NCI-H82 (cell line): ENCODE measurements around the gene CSAD.

Source experiments
- DNase-seq: peaks from one replicate; lab custom pipeline; 2025; lab: John Stamatoyannopoulos, UW

Gene CSAD

GRCh38 chr12:53198486-53199110 is 17.9 kb upstream of the CSAD start:
- DNase-seq: no peak

GRCh38 chr12:53197011-53197640 is 16.4 kb upstream of the CSAD start:
- DNase-seq: no peak

- DNase-seq: no peak
Observed at GRCh38 chr12:53196486-53196885, 15.8 kb upstream of the CSAD start.

GRCh38 chr12:53195516-53196420 is 15.0 kb upstream of the CSAD start:
- no peak for DNase-seq

GRCh38 chr12:53194973-53195372 is 14.2 kb upstream of the CSAD start:
- DNase-seq: no peak

- no peak for DNase-seq
Observed at GRCh38 chr12:53193985-53194716, 13.4 kb upstream of the CSAD start.

GRCh38 chr12:53193040-53193439 is 12.3 kb upstream of the CSAD start:
- no peak for DNase-seq

- no peak for DNase-seq
Observed at GRCh38 chr12:53192531-53193021, 11.9 kb upstream of the CSAD start.

GRCh38 chr12:53191885-53192530 is 11.3 kb upstream of the CSAD start:
- DNase-seq: no peak

GRCh38 chr12:53191096-53191884 is 10.6 kb upstream of the CSAD start:
- no peak for DNase-seq

GRCh38 chr12:53190108-53190729 is 9.5 kb upstream of the CSAD start:
- peak; percentile 60 for DNase-seq

- DNase-seq: no peak
Observed at GRCh38 chr12:53187145-53187899, 6.6 kb upstream of the CSAD start.

- no peak for DNase-seq
Observed at GRCh38 chr12:53186745-53187144, 6.0 kb upstream of the CSAD start.

GRCh38 chr12:53185582-53186153 is 4.9 kb upstream of the CSAD start:
- no peak for DNase-seq

GRCh38 chr12:53184828-53185227 is 4.1 kb upstream of the CSAD start:
- no peak for DNase-seq

GRCh38 chr12:53182903-53183302 is 2.2 kb upstream of the CSAD start:
- DNase-seq: peak; percentile 53

GRCh38 chr12:53181935-53182334 is 1.2 kb upstream of the CSAD start:
- no peak for DNase-seq

- peak; percentile 91 for DNase-seq
Observed at GRCh38 chr12:53180931-53181645, 363 bp upstream of the CSAD start.
